ENCODE data around the gene SULT2B1. TPM values are rescaled to one million over a fixed set of nuclear protein-coding genes. Genes with fewer than 3 reads are reported as not detected.

Gene SULT2B1
- total RNA-seq, 1 donor from 2014 or later, result not detected

DNA sequence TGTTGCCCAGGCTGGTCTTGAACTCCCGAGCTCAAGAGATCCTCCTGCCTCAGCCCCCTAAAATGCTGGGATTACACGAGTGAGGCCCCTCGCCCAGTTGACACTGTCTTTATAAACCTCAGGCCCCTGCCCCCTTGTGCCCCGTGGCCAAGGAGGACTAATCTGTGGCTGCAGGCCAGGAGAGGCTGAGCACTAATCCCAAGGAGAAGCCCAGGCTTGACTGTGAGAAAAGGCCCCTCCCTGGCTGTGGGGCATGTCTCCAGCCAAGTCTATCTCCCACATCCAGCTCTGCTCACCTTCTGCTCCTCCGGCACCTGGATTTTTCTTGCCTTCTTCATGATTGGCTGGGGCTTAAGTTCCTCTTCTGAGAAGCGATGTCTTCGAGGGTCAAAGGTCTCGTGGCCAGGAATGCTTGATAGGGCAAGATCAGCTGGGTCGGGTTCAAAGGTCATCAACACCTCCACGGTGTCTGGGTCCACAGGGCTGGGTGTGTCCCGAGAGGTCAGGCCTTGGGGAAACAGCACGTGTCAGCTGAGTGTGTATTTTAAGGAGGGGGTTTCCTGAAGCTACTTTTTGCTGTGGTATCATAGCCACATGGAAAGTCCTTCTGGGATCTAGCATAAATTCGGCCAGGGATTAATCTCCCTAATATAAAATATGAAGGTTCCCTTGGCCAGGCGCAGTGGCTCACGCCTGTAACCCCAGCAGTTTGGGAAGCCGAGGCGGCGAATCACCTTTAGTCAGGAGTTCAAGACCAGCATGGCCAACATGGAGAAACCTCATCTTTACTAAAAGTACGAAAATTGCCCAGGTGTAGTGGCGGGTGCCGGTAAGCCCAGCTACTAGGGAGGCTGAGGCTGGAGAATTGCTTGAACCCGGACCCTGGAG is 81.4 kb downstream of the SULT2B1 start:
- no peak for DNase-seq (ENCODE audit: low read depth)

DNA sequence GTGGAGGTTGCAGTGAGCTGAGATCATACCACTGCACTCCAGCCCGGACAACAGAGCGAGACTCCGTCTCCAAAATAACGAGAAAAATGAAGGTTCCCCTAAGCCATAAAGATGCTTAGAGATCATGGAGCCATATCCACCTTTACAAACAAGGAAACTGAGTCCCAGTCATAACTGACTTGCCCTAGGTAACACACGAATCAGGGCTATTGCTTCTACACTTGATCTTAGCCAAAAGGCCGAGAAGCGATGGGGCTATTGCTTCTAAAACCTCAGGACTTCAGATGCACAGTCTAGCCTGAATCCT is 82.0 kb downstream of the SULT2B1 start:
- no peak for DNase-seq (ENCODE audit: low read depth)

DNA sequence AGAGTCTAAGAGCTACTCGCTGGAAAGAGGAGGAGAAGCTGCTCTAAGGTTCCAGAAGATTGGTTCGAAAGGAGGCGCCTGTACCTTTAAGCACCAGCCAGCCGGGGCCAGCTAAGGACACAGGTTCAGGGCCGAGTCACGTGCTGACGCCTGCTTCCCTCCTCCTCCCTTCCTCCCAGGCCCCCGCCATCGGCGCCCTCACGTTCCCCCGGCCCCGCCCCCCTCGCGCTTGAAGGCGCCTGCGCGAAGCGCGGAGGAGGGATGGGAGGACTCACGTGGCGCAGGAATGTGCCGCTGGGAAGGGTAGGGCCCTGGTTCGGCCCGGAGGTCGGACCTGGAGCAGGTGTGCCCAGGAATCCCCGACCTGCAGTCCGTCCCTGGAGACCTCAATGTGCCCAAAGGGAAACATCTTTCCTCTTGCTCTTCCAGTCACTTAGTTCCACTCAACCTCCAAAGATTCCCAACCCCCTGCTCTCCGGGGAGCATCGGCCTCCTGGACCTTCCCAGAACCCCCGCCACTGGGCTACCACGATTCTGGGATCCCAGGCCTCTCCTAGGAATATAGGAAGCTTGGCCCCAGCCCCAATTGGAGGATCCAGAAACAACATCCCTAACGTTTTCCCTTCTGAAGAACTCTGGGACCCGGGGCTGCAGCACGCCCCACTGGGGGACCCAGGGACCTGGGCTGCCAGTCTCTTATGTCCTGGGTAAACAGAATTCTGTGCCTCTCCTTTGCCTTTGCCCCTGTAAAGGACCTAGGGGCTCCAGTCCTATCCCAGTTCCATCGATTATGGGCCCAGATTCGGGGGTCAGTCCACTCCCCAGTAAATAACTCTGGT is 82.7 kb downstream of the SULT2B1 start:
- DNase-seq (ENCODE audit: low read depth), result peak; percentile 96

GRCh38 chr19:48635263-48635965 is 83.4 kb downstream of the SULT2B1 start:
- peak; percentile 76 for DNase-seq (ENCODE audit: low read depth)

DNA sequence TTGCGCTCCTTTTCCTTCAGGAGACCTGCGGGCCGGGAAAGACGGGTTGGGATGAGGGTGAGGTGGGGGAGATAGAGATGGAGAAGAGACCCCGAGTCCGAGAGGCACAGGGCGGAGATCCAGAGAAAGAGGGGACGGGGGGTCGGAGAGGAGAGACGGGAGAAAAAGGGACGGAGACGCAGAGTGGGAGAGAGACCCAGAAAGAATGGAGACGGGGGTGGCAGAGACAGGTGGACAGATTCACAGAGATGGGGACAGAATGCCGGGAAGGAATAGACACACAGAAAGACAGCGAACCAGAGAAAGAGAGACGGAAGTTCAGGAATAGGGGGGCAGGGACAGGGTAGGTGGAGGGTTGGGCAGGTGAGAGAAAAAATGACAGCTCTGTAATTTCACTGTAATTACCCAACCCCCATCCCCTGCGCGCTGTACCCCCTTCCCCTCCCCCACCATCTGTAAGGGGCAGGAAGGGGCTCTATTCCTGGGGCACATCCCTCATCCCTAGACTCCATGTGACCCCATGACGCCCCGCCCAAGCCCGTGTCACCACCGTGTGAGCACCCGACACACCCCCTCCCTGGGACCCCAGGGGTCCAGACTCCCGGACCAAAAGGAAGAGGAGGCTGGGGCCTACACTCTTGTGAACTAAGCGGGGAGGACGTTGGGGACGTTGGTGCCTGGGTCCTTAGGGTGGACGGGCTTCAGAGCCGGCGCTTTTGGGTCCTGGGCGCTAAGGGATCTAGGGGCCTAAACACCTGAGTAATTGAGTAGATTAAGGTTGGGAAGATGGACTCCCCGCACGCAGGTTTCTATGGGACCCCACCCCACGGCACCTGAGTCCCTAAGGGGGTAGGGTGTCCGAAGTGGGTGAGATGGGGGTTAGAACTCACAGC is 84.2 kb downstream of the SULT2B1 start:
- no peak for DNase-seq (ENCODE audit: low read depth)

DNA sequence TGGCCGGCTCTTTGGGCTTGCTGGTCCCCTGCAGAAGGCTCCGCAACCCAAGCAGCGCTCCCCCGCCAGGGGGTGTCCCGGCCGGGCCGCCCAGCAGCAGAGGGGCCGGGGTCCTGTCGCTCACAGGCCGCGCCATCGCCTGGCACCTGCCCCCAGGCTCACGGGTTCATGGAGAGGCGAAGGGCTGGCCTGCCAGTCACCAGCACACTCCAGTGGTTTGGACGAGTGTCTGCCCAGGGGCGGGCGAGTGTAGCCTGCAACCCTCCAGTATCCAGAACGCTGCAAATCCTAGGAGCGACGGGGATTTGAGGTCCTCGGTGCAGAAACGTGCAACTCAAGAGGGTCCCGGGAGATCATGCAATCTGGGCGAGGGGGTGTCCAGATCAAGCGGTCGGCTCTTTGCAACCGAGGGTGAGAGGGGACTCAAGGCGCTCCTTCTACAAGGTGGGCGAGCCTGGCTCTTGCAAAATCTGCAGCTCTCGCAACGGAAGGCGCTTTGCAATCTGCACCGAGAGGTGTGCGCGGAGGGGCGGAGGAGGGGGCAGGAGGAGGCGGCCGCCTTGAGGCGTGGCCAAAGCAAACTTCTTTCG is 85.0 kb downstream of the SULT2B1 start, which contains the start of gene DBP:
DBP (minus strand) TSS at position 521 of the 590 bp plus-strand sequence; CDS start at position 136, 385 bp downstream.
- DNase-seq (ENCODE audit: low read depth), result no peak

DNA sequence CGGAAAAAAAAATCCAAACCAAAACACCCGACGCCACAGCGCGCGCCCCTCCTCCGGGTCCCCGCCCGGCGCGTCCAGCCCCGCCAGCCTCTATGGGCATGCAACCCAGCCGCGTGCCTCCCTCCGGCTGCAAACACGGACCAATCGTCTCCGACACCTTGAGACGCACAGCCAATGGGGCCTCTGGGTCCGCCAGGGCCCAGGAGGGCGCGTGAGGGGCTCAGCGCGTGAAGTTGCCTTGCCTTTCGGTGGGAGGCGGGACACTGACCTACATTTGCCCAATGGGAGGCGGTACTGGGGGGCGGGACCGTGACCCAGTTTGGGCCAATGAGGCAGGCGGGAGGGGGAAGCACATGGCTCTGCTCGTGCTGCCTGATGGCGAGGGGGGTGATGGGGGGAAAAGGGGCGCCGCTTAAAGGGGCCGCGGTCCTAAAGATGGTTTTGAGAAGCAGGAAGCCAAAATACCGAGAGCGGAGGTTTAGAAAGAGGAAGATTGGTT is 85.5 kb downstream of the SULT2B1 start:
- DNase-seq (ENCODE audit: low read depth), result peak; percentile 99

- peak; percentile 90 for DNase-seq (ENCODE audit: low read depth)
Observed at GRCh38 chr19:48637948-48638830, 86.2 kb downstream of the SULT2B1 start.

DNA sequence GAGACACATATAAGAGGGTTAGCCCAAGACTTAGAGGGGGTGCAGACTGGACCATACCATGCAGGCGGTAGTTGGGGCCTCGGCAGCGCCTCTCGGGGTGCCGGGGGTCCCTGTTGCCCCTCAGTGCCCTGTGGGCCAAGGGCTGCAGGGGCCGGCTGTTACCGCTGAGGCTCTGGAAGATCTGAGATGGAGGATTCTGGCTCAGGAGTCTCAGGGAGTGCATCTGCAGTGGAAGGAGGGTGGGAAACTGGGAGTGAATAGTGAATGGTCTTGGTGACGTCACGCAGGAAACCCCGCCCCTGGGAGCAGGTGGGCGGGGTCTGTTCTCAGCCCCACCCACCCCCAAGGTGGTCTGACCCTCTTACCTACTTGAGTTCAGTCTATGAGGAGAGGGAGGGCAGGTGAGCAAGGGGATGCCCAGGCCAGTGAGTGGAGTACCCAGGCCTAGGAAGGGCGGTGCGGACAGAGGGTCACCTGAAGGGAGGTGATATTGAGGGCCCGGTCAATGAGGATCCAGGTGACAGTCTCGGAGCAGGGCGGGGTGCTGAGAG is 86.9 kb downstream of the SULT2B1 start:
- no peak for DNase-seq (ENCODE audit: low read depth)

- DNase-seq (ENCODE audit: low read depth), result no peak
Observed at GRCh38 chr19:48639483-48640375, 87.8 kb downstream of the SULT2B1 start.

DNA sequence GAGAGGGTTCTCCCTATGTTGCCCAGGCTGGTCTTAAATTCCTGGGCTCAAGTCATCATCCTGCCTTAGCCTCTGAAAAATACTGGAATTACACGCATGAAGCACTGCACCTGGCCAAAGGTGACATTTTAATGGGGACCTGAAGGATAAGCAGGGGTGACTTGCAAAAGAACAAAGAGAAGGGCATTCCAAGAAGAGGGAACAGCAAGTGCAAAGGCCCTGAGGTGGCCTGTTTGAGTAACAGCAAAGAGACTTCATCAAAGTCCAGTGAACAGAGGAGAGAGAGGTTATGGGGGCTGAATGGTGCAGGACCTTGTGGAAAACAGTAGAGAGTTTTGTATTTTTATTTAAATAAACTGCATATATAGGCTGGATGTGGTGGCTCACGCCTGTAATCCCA is 89.9 kb downstream of the SULT2B1 start:
- DNase-seq (ENCODE audit: low read depth), result no peak

GRCh38 chr19:48642862-48643261 is 90.9 kb downstream of the SULT2B1 start:
- DNase-seq (ENCODE audit: low read depth), result no peak

- DNase-seq (ENCODE audit: low read depth), result no peak
Observed at GRCh38 chr19:48644355-48644754, 92.4 kb downstream of the SULT2B1 start.

- DNase-seq (ENCODE audit: low read depth), result peak; percentile 60
Observed at GRCh38 chr19:48644839-48645619, 93.1 kb downstream of the SULT2B1 start.

DNA sequence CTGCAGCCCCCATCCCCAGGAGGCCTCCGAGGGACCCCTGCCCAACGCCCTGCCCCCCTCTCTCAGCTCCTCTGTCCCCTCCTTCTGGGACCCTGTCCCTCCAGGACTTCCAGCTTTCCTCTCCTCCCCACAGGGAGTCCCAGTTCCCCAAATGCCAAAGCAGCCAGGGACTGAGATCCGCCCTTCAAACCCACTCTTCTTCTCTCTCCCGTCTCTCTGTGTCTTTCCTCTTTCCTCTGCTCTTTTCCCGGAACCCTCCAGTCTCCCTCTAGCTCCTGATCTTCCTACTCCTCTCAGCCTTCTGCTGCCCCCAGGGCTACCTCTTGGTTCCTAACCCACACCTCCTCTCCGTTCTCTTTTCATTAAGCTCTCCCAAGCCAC is 93.6 kb downstream of the SULT2B1 start:
- no peak for DNase-seq (ENCODE audit: low read depth)

GRCh38 chr19:48646001-48646721 is 94.2 kb downstream of the SULT2B1 start, which contains the start of gene CA11:
Gene CA11 (minus strand): TSS chr19:48646187. CDS start chr19:48645632, 555 bp downstream.
- DNase-seq (ENCODE audit: low read depth), result peak; percentile 88
